HG02610 (cell line): ENCODE data around the gene ZNF646.

ENCODE experiments used
- ATAC-seq: cut with Tn5 transposase; IDR thresholded peaks from one replicate; pipeline ENCODE4 v1.9.1; 2021; ENCODE audit warnings: mild to moderate bottlenecking, moderate library complexity; ENCODE audit not compliant: unreplicated experiment

Gene ZNF646

GRCh38 chr16:31063495-31063842, 10.8 kb upstream of the ZNF646 start:
- ATAC-seq, result no peak

GRCh38 chr16:31063843-31064611, 10.2 kb upstream of the ZNF646 start:
- no peak for ATAC-seq

DNA sequence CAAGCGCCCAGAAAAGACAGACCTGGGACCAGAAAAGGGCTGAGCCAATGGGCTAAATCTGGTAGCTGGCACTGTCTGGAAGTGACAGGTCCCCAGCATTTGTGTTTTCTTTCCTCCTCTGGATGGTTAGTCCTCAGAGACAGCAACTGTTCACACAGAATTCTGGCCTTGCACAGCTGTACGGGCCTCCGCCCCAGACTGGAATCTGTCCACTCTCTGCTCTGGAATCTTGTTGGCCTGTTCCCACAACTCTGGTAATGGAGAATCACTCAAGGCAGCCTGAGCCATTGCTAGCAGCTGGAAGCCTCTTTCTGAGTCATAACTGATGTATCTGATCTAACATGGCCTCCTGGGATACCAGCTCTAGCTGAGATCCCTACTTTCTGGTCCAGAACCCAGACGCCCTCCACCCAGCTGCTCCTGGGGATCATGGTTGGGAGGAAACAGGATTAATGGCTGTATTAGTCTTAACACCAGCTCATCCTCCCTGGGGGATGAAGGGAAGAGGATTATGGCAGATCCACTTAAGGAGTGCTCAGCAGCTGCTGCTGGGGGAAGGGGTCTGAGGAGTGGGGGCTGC, 9.2 kb upstream of the ZNF646 start:
- no peak for ATAC-seq

DNA sequence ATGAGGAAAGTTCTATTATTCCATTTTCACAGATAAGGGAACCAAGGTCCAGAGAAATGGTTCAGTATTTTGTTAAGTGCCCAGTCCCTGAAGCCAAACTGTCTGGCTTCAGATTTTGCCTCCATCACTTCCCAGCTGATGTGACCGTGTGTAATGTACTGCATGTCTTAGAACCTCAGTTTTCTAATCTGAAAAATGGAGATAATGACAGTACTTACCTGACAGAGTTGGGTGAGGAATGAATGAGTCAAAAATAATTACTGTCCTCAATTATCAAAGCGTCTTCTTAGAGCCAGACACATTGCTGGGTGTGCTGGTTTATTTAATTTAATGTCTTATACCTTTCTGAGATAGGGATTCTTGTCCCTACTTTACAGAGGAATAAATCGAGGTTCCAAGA, 6.9 kb upstream of the ZNF646 start:
- no peak for ATAC-seq

DNA sequence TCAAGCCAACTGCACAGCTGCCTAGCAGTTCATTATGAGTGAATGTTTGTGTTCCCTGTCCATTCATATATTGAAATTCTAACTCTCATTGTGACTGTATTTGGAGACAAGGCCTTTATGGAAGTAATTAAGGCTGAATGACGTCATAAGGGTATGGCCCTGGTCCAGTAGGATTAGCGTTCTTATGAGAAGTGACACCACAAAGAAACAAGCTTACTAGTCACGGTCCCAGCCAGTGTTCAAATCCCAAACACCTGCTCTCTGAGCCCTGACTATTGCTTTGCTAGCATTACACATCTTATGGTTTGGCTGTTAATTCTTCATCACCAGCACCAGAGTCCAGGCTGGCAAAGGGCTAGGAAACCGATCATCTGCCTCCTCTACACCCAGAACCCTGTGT, 2.4 kb upstream of the ZNF646 start:
- ATAC-seq, result no peak

GRCh38 chr16:31072540-31073141, 1.6 kb upstream of the ZNF646 start:
- ATAC-seq, result no peak

- peak; percentile 44 for ATAC-seq
Observed at GRCh38 chr16:31073142-31073969, 866 bp upstream of the ZNF646 start.

DNA sequence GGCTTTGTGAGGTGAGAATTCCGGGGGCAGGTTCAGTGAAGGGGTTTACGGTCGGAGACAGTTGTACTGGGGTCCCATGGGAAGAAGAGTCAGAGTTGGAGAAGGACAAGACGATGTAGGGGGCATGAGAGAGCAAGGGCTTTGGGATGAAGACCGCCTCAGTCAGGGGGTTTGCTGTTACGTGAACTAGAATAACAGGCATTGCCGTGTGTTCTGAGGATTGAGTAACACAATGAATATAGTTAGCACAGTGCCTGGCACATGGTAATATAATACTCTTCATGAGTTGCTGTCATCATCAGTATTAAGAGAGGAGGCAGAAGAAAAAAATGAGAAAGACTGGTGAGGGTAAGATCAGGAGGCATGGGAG, 577 bp downstream of the ZNF646 start:
- ATAC-seq, result no peak

GRCh38 chr16:31076319-31076718, 2.1 kb downstream of the ZNF646 start:
- ATAC-seq, result no peak

DNA sequence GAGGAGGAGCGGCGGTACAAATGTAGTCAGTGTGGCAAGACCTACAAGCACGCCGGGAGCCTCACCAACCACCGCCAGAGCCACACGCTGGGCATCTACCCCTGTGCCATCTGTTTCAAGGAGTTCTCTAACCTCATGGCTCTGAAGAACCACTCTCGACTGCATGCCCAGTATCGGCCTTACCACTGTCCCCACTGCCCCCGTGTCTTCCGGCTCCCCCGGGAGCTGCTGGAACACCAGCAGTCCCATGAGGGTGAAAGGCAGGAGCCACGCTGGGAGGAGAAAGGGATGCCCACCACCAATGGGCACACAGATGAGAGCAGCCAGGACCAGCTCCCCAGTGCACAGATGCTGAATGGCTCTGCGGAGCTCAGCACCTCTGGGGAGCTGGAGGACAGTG, 2.8 kb downstream of the ZNF646 start:
- no peak for ATAC-seq

- ATAC-seq, result no peak
Observed at GRCh38 chr16:31077592-31078396, 3.6 kb downstream of the ZNF646 start.

GRCh38 chr16:31078597-31079341, 4.5 kb downstream of the ZNF646 start:
- ATAC-seq, result no peak

GRCh38 chr16:31079342-31079944, 5.2 kb downstream of the ZNF646 start:
- no peak for ATAC-seq

DNA sequence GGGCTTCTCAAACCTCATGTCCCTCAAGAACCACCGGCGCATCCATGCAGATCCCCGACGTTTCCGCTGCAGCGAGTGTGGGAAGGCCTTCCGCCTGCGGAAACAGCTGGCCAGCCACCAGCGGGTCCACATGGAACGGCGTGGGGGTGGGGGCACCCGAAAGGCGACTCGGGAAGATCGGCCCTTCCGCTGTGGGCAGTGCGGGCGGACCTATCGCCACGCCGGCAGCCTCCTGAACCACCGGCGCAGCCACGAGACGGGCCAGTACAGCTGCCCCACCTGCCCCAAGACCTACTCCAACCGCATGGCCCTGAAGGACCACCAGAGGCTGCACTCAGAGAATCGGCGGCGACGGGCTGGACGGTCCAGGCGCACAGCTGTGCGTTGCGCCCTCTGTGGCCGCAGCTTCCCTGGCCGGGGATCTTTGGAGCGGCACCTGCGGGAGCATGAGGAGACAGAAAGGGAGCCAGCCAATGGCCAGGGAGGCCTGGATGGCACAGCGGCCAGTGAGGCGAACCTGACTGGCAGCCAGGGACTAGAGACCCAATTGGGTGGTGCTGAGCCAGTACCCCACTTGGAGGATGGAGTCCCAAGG, 5.9 kb downstream of the ZNF646 start:
- ATAC-seq, result no peak

DNA sequence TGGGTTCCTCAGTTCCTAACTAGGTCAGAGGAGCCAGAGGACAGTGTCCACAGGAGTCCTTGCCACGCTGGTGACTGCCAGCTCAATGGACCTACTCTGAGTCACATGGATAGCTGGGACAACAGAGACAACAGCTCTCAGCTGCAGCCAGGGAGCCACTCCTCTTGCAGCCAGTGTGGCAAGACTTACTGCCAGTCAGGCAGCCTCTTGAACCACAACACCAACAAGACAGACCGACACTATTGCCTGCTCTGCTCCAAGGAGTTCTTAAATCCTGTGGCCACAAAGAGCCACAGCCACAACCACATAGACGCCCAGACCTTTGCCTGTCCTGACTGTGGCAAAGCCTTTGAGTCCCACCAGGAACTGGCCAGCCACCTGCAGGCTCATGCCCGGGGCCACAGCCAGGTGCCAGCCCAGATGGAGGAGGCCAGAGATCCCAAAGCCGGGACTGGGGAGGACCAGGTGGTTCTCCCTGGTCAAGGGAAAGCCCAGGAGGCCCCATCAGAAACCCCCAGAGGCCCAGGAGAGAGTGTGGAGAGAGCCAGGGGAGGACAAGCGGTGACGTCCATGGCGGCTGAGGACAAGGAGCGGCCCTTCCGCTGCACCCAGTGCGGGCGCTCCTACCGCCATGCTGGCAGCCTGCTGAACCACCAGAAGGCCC, 6.7 kb downstream of the ZNF646 start:
- no peak for ATAC-seq

- ATAC-seq, result no peak
Observed at GRCh38 chr16:31081428-31082351, 7.5 kb downstream of the ZNF646 start.

DNA sequence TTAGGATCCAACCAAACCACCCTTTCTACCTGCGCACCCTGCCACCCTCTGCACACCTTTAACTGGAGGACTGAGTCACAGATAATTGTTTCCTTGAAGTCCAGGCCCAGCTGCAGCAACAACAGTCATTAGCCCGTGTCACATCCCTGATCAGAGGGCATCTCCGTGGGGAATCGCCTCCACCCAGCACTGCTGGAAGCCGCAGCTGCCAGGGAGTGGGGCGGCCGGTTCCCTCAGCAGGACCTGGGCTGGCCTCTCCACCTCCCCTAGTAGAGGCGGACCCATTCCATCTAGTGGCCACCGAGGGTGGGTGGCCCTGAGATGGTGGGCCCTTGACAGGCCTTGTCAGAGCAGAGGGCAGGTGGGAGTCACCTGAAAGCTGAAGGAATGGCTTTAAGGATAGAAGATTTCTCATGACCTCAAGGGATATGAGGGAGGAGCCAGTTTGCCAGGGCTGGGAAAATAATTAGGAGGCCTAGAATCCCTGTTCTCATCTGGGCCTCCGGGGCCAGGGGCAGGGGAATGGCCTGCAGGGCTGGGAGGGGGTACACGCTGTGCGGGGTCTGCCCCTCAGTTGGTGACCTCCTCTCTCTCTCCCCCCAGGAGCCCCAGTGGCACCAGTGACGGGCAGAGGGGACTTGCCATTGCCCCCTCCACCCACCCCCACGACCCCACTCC, 8.3 kb downstream of the ZNF646 start:
- ATAC-seq, result no peak
